Activated CD4-positive, alpha-beta T cell treated with anti-CD3 and anti-CD28 coated beads, Interleukin-2, amount 10 ng/mL, durations not matched to agents 7 days and 5 days (primary cell): Measurements from ENCODE around the gene KCNJ12. TPM values are rescaled to one million over a fixed set of nuclear protein-coding genes. Genes with fewer than 3 reads are reported as not detected.

Source experiments
- CTCF ChIA-PET: fragments of 350-600 bp; sonication (Branson Sonifier 250); formaldehyde crosslinking; loops from one replicate; lab custom pipeline; 2021; ENCODE audit warnings: antibody characterized with exemption; lab: Charles Lee
- POLR2A ChIA-PET: fragments of 350-600 bp; sonication (Branson Sonifier 250); formaldehyde crosslinking; loops from one replicate; lab custom pipeline; 2021; ENCODE audit warnings: antibody characterized with exemption; lab: Charles Lee
- DNase-seq: peaks from one replicate; pipeline ENCODE4 v3.0.0-alpha.2; 2020
- H3K27ac Mint-ChIP-seq: one replicate; pipeline ENCODE4 v1.8.0; 2021; ENCODE audit warnings: mild to moderate bottlenecking, moderate library complexity, mixed read lengths
- H3K27me3 Mint-ChIP-seq: one replicate; pipeline ENCODE4 v1.8.0; 2021; ENCODE audit warnings: mixed read lengths
- H3K36me3 Mint-ChIP-seq: one replicate; pipeline ENCODE4 v1.8.0; 2021; ENCODE audit warnings: low read depth, mixed read lengths
- H3K4me1 Mint-ChIP-seq: one replicate; pipeline ENCODE4 v1.8.0; 2021; ENCODE audit warnings: mixed read lengths
- H3K4me3 Mint-ChIP-seq: one replicate; pipeline ENCODE4 v1.8.0; 2021; ENCODE audit warnings: mild to moderate bottlenecking, moderate library complexity, mixed read lengths
- H3K9me3 Mint-ChIP-seq: one replicate; pipeline ENCODE4 v1.8.0; 2021; ENCODE audit warnings: mixed read lengths
- total RNA-seq, 2 experiments: library from RNA; stranded (reverse); gene quantifications; one replicate each; pipeline ENCODE4 v1.2.3, GENCODE V29; 2021

KCNJ12 gene
- total RNA-seq, 2 experiments from 2014 or later: not detected

DNA sequence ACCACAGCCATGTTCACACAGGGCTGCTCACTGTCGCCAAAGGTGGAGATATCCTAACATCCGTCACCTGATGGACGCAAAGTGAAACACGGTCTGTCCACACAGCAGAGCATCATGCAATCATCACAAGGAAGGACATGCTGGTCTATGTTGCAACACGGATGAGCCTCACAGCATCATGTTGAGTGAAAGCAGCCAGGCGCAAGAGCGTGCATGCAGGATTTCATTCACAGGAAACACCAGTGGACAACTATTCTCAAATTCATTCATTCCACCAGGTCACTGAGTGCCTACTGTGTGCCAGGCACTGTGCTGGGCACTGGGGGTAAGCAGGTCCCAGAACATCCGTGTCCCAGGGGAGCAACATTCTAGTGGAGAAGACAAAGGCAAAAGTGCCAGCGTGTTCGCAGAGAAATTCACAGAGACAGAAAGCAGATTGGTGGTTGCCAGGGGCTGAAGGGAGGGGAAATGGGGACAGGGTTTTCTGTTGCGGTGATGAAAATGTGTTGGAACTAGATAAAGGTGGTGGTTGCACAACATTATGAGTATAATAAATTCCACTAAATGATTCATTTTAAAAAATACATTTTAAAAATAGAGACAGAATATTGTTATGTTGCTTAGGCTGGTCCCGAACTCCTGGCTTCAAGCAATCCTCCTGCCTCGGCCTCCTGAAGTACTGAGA, 22.7 kb upstream of the KCNJ12 start:
- POLR2A ChIA-PET: no interaction called here
- Mint-ChIP-seq H3K27ac (no peak overlapping the region), H3K9me3 (no peaks in the 10 kb centered on the region), H3K27me3 (no peaks in the 10 kb centered on the region), H3K4me3 (no peak overlapping the region), H3K36me3 (no peaks in the 10 kb centered on the region), H3K4me1 (no peaks in the 10 kb centered on the region)
- CTCF ChIA-PET: no interaction called here
- no peak for DNase-seq

DNA sequence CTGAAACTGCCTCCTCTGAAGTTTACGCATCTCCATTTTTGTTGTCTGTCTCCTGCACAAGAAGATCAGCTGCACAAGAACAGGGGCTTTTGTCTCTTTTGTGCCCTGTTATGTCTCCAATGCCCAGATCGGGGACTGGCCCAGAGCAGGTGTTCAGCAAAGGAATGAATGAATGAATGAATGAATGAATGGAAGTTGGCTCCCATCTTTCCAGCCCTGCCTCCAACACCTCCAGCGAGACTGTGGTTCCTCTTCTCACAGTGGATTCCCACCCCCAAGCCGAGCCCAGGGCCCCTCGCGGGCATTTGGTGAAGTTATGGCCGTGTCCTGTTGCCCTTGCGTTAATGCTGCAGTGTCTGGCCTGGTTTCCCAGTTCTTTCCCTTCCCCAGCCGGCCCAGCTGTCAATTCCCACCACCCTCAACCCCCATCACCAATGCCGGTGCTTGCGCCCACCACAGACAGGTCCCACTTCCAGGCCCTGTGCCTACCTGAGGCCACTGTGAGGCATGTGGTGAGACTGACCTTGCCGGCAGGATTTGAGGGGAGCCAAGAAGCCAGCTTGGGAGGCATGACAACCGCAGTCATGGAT, 21.3 kb upstream of the KCNJ12 start:
- no peak overlapping the region for H3K27ac Mint-ChIP-seq
- H3K9me3 Mint-ChIP-seq: no peaks in the 10 kb centered on the region
- CTCF ChIA-PET: no interaction called here
- no peaks in the 10 kb centered on the region for H3K36me3 Mint-ChIP-seq
- no peak overlapping the region for H3K4me3 Mint-ChIP-seq
- DNase-seq: no peak
- no peaks in the 10 kb centered on the region for H3K4me1 Mint-ChIP-seq
- POLR2A ChIA-PET: no interaction called here
- no peaks in the 10 kb centered on the region for H3K27me3 Mint-ChIP-seq

DNA sequence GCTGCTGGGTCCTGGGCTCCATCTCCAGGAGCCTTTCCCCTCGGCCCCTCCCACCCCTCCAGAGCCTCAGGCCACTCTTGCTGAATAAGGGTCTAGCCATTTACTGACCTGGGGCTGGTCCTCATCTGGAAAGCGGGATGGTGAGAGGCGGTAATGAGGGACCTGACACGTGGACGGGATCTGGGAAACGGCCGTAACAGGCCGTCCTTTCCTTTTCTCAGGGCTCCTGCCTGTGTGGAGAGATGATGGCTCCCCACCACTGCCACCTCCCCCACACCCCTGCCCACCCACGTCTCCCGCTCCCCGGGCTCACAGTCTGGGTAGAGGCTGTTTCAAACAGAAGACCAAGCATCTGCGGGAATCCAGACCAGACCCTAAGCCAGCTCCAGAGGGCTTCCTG, 20.6 kb upstream of the KCNJ12 start:
- no peaks in the 10 kb centered on the region for H3K27me3 Mint-ChIP-seq
- H3K9me3 Mint-ChIP-seq: no peaks in the 10 kb centered on the region
- no peak for DNase-seq
- no peak overlapping the region for H3K27ac Mint-ChIP-seq
- no peak overlapping the region for H3K4me3 Mint-ChIP-seq
- no peaks in the 10 kb centered on the region for H3K36me3 Mint-ChIP-seq
- POLR2A ChIA-PET: no interaction called here
- H3K4me1 Mint-ChIP-seq: no peaks in the 10 kb centered on the region
- CTCF ChIA-PET: no interaction called here

DNA sequence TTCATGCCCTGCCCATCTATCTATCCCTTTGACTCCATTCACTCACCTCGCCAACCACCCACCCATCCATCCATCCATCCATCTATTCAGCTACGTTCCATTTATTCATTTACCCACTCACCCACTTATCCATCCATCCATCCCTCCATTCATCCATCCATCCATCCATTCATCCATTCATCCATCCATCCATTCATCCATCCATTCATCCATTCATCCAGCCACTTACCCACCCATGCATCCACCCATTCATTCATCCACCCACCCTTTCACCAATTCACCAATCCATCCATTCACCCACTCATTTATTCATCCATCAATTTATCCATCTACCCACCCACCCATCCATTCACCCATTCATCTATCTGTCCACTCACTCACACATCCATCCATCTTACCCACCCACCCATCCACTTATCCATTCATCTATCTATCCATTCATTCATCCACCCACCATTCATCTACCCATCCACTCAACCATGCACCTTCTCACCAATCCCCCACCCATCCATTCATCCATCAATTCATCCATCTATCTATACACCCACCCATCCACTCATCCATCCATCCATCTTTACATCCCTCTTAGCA, 19.5 kb upstream of the KCNJ12 start:
- Mint-ChIP-seq H3K4me1 (no peaks in the 10 kb centered on the region), H3K27ac (no peak overlapping the region), H3K9me3 (no peaks in the 10 kb centered on the region), H3K36me3 (no peaks in the 10 kb centered on the region), H3K27me3 (no peaks in the 10 kb centered on the region), H3K4me3 (no peak overlapping the region)
- no peak for DNase-seq
- ChIA-PET CTCF (no interaction called here), POLR2A (no interaction called here)

DNA sequence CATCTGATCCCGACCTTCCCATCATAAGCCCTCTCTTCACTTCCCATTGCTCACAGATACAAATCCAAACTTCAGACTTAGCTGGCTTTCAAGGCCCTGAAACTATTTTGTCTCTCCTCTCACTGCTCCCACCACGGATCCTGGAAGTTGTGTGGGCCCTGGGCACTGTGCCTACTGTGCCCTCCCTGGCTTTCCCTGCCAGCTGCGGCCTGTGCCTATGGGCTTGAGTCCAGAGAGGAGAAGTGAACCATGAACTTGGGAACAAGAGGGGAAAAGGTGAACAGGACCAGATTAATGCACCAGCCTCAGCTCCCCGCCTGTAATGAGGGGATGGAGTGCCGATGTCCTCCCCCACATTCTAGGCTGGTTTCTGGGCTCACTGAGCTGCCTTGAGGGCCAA, 18.9 kb upstream of the KCNJ12 start:
- H3K27me3 Mint-ChIP-seq: no peaks in the 10 kb centered on the region
- POLR2A ChIA-PET: no interaction called here
- H3K27ac Mint-ChIP-seq: no peak overlapping the region
- CTCF ChIA-PET: no interaction called here
- no peak for DNase-seq
- no peaks in the 10 kb centered on the region for H3K9me3 Mint-ChIP-seq
- no peak overlapping the region for H3K4me3 Mint-ChIP-seq
- H3K36me3 Mint-ChIP-seq: no peaks in the 10 kb centered on the region
- no peaks in the 10 kb centered on the region for H3K4me1 Mint-ChIP-seq

DNA sequence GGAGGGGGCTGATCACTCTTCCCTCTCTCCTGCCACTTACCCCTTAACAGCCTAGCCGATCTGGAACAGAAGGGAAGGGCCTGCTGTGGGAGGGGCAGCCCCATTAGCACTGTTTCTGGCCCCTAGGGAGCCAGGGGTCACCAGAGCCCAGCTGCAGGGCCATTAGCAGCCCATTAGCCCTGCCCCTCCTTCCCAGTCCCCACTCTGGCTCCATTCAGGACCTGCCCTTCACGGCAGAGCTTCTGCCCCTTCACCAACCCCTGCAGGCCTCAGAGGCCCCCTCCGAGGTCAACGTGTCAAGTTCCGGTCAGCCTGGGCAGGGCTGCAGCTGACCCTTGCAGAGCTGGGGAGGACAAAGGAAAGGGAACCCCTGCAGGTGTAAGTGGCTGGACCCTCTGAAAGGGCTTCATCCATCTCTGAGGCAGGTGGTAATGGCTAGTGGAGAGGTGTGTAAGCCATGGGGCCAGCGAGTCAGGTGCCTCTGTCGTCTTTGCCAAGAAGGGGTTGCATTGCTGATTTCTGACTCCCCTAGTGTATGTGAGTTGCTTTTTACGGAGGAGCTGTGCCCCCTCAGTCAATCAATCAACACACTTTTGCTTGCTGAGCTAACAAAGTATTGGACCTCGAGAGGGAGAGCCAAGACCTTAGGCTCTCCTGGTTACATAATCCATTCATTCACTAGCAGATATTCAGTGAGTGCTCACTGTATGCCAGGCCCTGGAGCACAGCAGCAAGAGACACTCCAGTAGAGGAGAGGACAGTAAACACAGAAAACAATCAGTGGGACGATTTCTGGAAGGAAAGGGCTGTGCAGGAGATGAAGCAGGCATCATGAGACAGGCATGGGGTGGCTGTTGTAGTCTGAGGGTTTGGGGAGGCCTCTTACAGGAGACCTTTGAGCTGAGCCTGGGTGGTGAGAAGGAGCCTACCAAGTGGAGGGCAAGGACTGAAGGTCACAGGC, 18.2 kb upstream of the KCNJ12 start:
- Mint-ChIP-seq H3K27ac (no peak overlapping the region), H3K27me3 (no peaks in the 10 kb centered on the region), H3K4me1 (no peaks in the 10 kb centered on the region), H3K4me3 (no peak overlapping the region), H3K9me3 (no peaks in the 10 kb centered on the region), H3K36me3 (no peaks in the 10 kb centered on the region)
- POLR2A ChIA-PET: no interaction called here
- no peak for DNase-seq
- CTCF ChIA-PET: no interaction called here

DNA sequence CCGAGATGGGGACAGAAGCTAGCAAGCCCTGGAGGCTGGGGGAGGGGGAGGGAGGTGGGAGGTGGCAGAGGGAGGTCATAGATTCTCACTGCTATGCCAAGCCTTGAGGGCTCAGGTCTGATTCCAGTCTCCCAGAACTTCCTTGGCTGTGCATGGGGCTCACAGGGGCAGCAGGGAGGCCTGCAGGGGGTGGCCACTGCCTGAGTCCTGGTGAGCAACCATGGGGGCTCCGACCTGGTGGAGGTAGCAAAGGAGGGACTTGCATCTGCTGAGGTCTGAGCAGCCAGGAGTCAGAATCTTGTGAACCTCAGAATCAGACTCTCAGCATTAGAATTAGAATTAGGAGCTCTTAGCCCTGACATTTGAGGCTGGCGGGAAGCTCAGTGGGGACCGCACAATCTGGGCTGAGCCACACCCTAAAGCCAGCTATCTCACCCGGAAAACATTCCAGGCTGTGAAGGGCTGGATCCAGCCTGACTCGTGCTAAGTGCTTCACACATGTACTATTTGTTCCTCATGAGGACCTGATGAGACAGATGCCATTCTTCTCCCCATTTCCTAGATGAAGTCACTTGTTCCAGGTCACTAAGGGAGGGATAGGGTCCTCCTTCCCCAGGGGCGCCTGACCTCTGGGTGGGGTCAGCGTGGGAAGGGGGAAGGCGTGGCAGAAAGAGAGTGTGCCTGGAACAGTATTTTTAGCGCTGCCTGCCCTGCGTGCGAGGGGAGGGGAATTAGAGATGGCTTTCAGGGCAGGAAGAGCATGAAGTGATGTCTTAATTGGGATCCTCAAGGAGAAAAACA, 17.3 kb upstream of the KCNJ12 start:
- ChIA-PET CTCF (no interaction called here), POLR2A (no interaction called here)
- no peaks in the 10 kb centered on the region for H3K36me3 Mint-ChIP-seq

DNA sequence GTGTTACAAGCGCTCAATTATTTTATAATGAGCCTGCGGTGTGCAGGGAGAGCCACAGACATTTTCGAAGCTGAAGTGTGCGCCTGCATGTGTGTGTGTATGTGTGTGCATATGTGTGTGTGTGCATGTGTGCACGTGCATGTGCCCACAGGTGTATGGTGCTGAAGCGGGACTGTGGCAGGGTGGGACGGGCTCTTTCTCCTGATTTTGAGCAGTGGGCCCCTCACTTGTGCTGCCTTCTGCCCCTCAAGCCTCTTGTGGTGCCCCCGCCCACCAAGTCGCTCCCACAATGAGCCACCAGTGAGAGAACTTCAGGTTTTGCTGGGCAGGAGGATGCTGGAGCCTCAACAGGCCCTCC, 16.7 kb upstream of the KCNJ12 start:
- no peaks in the 10 kb centered on the region for H3K4me1 Mint-ChIP-seq
- CTCF ChIA-PET: no interaction called here
- no peak overlapping the region for H3K27ac Mint-ChIP-seq
- no peak overlapping the region for H3K4me3 Mint-ChIP-seq
- POLR2A ChIA-PET: no interaction called here
- no peak for DNase-seq
- H3K36me3 Mint-ChIP-seq: no peaks in the 10 kb centered on the region
- no peaks in the 10 kb centered on the region for H3K9me3 Mint-ChIP-seq
- H3K27me3 Mint-ChIP-seq: no peaks in the 10 kb centered on the region

More for the DNA sequence above, 17.3 kb upstream of the KCNJ12 start:
- H3K9me3 Mint-ChIP-seq: no peaks in the 10 kb centered on the region
- H3K27me3 Mint-ChIP-seq: no peaks in the 10 kb centered on the region
- H3K4me3 Mint-ChIP-seq: no peak overlapping the region
- DNase-seq: no peak
- H3K27ac Mint-ChIP-seq: no peak overlapping the region
- no peaks in the 10 kb centered on the region for H3K4me1 Mint-ChIP-seq

DNA sequence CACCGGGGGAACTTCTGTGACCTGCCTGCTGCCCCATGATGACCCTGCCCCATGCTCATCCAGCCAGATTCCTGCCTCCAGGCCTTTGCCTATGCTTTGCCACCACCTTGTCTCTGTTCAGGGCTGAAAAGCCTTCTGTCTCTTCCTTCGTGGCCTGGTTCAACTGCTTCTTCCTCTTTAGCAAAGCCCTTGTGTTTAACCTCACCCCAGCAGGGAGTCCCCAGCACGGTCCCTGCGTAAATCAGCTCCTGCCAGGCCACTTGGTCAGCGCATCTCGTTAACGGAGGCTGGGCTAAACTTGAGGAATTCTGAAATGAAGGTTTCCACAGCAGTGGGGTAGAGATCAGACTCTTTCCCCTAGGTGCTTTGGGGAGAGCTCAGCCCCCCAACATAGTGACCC, 16.1 kb upstream of the KCNJ12 start:
- ChIA-PET CTCF (no interaction called here), POLR2A (no interaction called here)
- H3K27ac Mint-ChIP-seq: no peak overlapping the region
- no peaks in the 10 kb centered on the region for H3K27me3 Mint-ChIP-seq
- H3K36me3 Mint-ChIP-seq: no peaks in the 10 kb centered on the region
- H3K9me3 Mint-ChIP-seq: no peaks in the 10 kb centered on the region
- DNase-seq: no peak
- H3K4me3 Mint-ChIP-seq: no peak overlapping the region
- no peaks in the 10 kb centered on the region for H3K4me1 Mint-ChIP-seq

DNA sequence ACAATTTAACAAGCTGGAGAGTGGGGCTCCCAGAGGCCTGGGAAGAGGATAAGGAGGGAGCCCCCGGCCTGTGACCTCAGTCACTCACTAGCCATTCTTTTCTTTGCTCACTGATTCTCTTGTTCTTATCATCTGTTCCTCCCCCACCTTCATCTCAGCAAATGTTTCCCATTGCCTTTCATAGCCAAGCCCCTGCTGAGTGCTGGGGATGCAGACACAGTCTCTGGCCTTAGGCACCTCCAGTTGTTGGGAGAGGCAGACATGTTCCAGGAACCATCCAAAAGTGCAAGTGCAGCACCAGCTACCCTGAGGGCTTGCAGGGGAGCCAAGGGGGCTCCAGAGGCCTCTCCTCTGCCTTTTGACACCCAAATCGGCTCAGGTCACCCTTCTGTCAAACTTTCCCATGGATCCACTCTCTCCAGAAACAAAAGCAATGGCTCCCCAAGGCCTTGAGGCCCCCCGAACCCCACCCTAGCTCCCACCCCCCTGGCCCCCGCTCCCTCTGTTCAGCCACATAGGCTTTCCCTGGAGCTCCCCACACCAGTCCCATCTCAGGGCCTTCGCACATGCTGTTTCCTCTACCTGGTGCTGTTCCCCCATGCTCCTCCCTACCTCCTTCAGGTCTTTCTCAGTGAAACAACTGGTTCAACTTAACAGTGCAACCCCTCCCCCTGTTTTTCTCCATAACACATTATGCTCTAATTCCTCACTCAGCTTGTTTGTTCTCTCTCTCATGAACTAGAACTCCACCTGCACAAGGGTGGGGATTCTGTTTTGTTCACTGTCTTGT, 14.9 kb upstream of the KCNJ12 start:
- no peak overlapping the region for H3K27ac Mint-ChIP-seq
- H3K36me3 Mint-ChIP-seq: no peaks in the 10 kb centered on the region
- no peaks in the 10 kb centered on the region for H3K9me3 Mint-ChIP-seq
- H3K4me1 Mint-ChIP-seq: no peaks in the 10 kb centered on the region
- no peak for DNase-seq
- H3K27me3 Mint-ChIP-seq: no peaks in the 10 kb centered on the region
- H3K4me3 Mint-ChIP-seq: no peak overlapping the region
- ChIA-PET POLR2A (no interaction called here), CTCF (no interaction called here)

DNA sequence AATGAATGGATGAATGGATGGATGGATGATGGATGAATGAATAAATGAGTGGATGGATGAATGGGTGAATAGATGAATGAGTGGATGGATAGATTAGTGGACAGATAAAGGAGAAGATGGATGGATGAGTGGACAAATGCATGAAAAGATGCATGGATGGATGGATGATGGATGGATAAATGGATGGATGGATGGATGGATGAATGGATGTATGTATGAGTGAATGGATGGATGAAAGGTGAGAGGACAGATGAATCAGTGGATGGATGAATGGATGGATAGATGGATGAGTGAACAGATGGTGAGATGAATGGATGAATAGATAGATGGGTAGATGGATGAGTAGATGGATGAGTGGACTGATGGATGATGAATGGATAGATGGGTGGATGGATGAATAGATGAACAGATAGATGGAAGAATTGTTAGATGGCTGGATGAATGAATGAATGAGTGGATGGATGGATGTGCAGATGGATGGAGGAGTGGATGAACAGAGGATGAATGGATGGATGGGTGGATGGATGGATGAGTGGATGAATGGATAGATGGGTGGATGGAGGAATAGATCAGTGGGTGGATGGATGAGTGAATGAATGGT, 13.7 kb upstream of the KCNJ12 start:
- Mint-ChIP-seq H3K4me3 (no peak overlapping the region), H3K27me3 (no peaks in the 10 kb centered on the region), H3K27ac (no peak overlapping the region), H3K9me3 (no peaks in the 10 kb centered on the region), H3K36me3 (no peaks in the 10 kb centered on the region), H3K4me1 (no peaks in the 10 kb centered on the region)
- ChIA-PET POLR2A (no interaction called here), CTCF (no interaction called here)
- DNase-seq: no peak
